NB4 (cell line): ENCODE data around the gene ASB2.

Experiments
- MAX ChIP-seq: IDR thresholded peaks from 2 replicates; pipeline ENCODE4 v1.6.1; 2011; ENCODE audit warnings: low read depth, low read length
- MYC ChIP-seq: IDR thresholded peaks from 2 replicates; pipeline ENCODE4 v1.6.1; 2011; ENCODE audit warnings: low read depth, low read length
- POLR2A ChIP-seq: IDR thresholded peaks from 2 replicates; pipeline ENCODE4 v1.6.1; 2011; ENCODE audit warnings: mild to moderate bottlenecking; ENCODE audit not compliant: insufficient read length; ENCODE audit errors: extremely low read depth
- TF ChIP-seq, protein P1 (sequence below): IDR thresholded peaks from one replicate; pipeline ENCODE4 v1.5.1; 2012; ENCODE audit warnings: low read depth, low read length

GRCh38 chr14:94015223-94015622, 38.9 kb upstream of the ASB2 start:
- TF ChIP-seq, protein P1, sequence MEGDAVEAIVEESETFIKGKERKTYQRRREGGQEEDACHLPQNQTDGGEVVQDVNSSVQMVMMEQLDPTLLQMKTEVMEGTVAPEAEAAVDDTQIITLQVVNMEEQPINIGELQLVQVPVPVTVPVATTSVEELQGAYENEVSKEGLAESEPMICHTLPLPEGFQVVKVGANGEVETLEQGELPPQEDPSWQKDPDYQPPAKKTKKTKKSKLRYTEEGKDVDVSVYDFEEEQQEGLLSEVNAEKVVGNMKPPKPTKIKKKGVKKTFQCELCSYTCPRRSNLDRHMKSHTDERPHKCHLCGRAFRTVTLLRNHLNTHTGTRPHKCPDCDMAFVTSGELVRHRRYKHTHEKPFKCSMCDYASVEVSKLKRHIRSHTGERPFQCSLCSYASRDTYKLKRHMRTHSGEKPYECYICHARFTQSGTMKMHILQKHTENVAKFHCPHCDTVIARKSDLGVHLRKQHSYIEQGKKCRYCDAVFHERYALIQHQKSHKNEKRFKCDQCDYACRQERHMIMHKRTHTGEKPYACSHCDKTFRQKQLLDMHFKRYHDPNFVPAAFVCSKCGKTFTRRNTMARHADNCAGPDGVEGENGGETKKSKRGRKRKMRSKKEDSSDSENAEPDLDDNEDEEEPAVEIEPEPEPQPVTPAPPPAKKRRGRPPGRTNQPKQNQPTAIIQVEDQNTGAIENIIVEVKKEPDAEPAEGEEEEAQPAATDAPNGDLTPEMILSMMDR, result no peak
- no peak for TF ChIP-seq MAX
- no peak for TF ChIP-seq POLR2A
- TF ChIP-seq MYC, result no peak
